Neural cell (in vitro differentiated cells): ENCODE results near the gene BRMS1. TPM values are rescaled to one million over a fixed set of nuclear protein-coding genes. Genes with fewer than 3 reads are reported as not detected.

Source experiments
- H2AFZ ChIP-seq: fragments of 200-600, 300-800 bp; sonication (generic), shearing (Covaris generic); 2 replicates; pipeline ENCODE4 v1.6.0; 2014; ENCODE audit warnings: low read depth, mild to moderate bottlenecking, antibody characterized with exemption, low read length, moderate library complexity
- H3F3A ChIP-seq: fragments of 200-600 bp; shearing (Covaris generic); 2 replicates; pipeline ENCODE4 v1.6.1; 2016; ENCODE audit warnings: mild to moderate bottlenecking, moderate library complexity, mixed read lengths, antibody characterized with exemption, low read length; ENCODE audit not compliant: insufficient read depth, poor library complexity, severe bottlenecking
- H3K27ac ChIP-seq: fragments of 200-600, 300-800 bp; sonication (generic), shearing (Covaris generic); 2 replicates; pipeline ENCODE4 v1.5.1; 2014; ENCODE audit warnings: mild to moderate bottlenecking, low read length, moderate library complexity
- H3K27me3 ChIP-seq: fragments of 300-800, 200-600 bp; sonication (generic), shearing (Covaris generic); 2 replicates; pipeline ENCODE4 v1.6.0; 2014; ENCODE audit warnings: mild to moderate bottlenecking, low read depth, low read length, moderate library complexity; ENCODE audit not compliant: insufficient read depth
- H3K36me3 ChIP-seq: fragments of 300-800, 200-600 bp; sonication (generic), shearing (Covaris generic); 2 replicates; pipeline ENCODE4 v1.5.1; 2014; ENCODE audit warnings: mild to moderate bottlenecking, antibody characterized with exemption, low read length, moderate library complexity; ENCODE audit not compliant: insufficient read depth
- H3K4me2 ChIP-seq: fragments of 300-800, 200-600 bp; sonication (generic), shearing (Covaris generic); 2 replicates; pipeline ENCODE4 v1.6.0; 2014; ENCODE audit warnings: mild to moderate bottlenecking, low read length
- H3K4me3 ChIP-seq: fragments of 300-800, 200-600 bp; sonication (generic), shearing (Covaris generic); 2 replicates; pipeline ENCODE4 v1.5.1; 2014; ENCODE audit warnings: mild to moderate bottlenecking, low read length, moderate library complexity
- H3K79me2 ChIP-seq: fragments of 200-600 bp; shearing (Covaris generic); replicated peaks from 2 replicates; pipeline ENCODE4 v1.6.0; 2014; ENCODE audit warnings: mild to moderate bottlenecking, low read length, moderate library complexity; ENCODE audit not compliant: insufficient read depth
- H3K9ac ChIP-seq: fragments of 300-800, 200-600 bp; sonication (generic), shearing (Covaris generic); 2 replicates; pipeline ENCODE4 v1.6.1; 2016; ENCODE audit warnings: mild to moderate bottlenecking, low read length, mixed read lengths
- H3K9me2 ChIP-seq: fragments of 200-600 bp; shearing (Covaris generic); 2 replicates; pipeline ENCODE4 v1.6.1; 2016; ENCODE audit warnings: mild to moderate bottlenecking, low read length, mixed read lengths; ENCODE audit not compliant: insufficient read depth
- H3K9me3 ChIP-seq: fragments of 200-600, 300-800 bp; sonication (generic), shearing (Covaris generic); 2 replicates; pipeline ENCODE4 v1.6.1; 2016; ENCODE audit warnings: mild to moderate bottlenecking, mixed run types, low read length, moderate library complexity, mixed read lengths
- H4K20me1 ChIP-seq: fragments of 200-600 bp; shearing (Covaris generic); 2 replicates; pipeline ENCODE4 v1.6.1; 2016; ENCODE audit warnings: mild to moderate bottlenecking, mixed run types; ENCODE audit not compliant: insufficient read depth
- CTCF ChIP-seq: fragments of 450-650 bp; IDR thresholded peaks from 2 replicates; pipeline ENCODE4 v1.5.1; 2014; ENCODE audit warnings: antibody characterized with exemption, mild to moderate bottlenecking, moderate library complexity; ENCODE audit not compliant: poor library complexity, severe bottlenecking
- EP300 ChIP-seq: fragments of 450-650 bp; conservative IDR thresholded peaks from 2 replicates; pipeline ENCODE4 v1.6.1; 2014; ENCODE audit warnings: antibody characterized with exemption, mild to moderate bottlenecking, moderate library complexity; ENCODE audit not compliant: poor library complexity, severe bottlenecking
- EZH2 ChIP-seq: fragments of 200-600, 300-800 bp; shearing (Covaris generic), sonication (generic); IDR thresholded peaks from 2 replicates; pipeline ENCODE4 v1.6.1; 2014; ENCODE audit warnings: antibody characterized with exemption, low read length, borderline replicate concordance, mild to moderate bottlenecking; ENCODE audit not compliant: insufficient read depth, poor library complexity, severe bottlenecking
- MXI1 ChIP-seq: fragments of 450-650 bp; conservative IDR thresholded peaks from 2 replicates; pipeline ENCODE4 v1.6.1; 2014; ENCODE audit warnings: antibody characterized with exemption, mild to moderate bottlenecking; ENCODE audit not compliant: poor library complexity, severe bottlenecking
- POLR2AphosphoS5 ChIP-seq: IDR thresholded peaks from 2 replicates; pipeline ENCODE4 v1.6.1; 2012
- RAD21 ChIP-seq: fragments of 450-650 bp; conservative IDR thresholded peaks from 2 replicates; pipeline ENCODE4 v1.6.1; 2014; ENCODE audit warnings: antibody characterized with exemption, mild to moderate bottlenecking, moderate library complexity
- REST ChIP-seq: IDR thresholded peaks from 2 replicates; pipeline ENCODE4 v1.6.1; 2012; ENCODE audit warnings: borderline replicate concordance
- SMC3 ChIP-seq: fragments of 450-650 bp; conservative IDR thresholded peaks from 2 replicates; pipeline ENCODE4 v1.6.1; 2014; ENCODE audit warnings: antibody characterized with exemption, mild to moderate bottlenecking, moderate library complexity; ENCODE audit not compliant: poor library complexity
- TAF1 ChIP-seq: IDR thresholded peaks from 2 replicates; pipeline ENCODE4 v1.6.1; 2012; ENCODE audit warnings: low read depth
- polyA plus RNA-seq: library from polyadenylated mRNA; depleted of rRNA; stranded (reverse); fragments of >200 nt; gene quantifications from 2 replicates; pipeline ENCODE4 v1.2.3, GENCODE V29; 2014

The BRMS1 gene
- polyA plus RNA-seq, 1 donor from 2014 or later = 78.3 TPM

- no peaks in the 10 kb centered on the region for H3F3A ChIP-seq
- peaks cover 5% of the 10 kb centered on the region for H3K79me2 ChIP-seq
- no peaks in the 10 kb centered on the region for H3K9me3 ChIP-seq
- no peaks in the 10 kb centered on the region for H3K27me3 ChIP-seq
- no peak overlapping the region for H2AFZ ChIP-seq
- H3K4me2 ChIP-seq = no peak overlapping the region
- no peak for TF ChIP-seq EZH2
- TF ChIP-seq RAD21 = no peak
- no peak for TF ChIP-seq SMC3
- no peak for TF ChIP-seq TAF1
- TF ChIP-seq REST = no peak
- H4K20me1 ChIP-seq = no peaks in the 10 kb centered on the region
- no peaks in the 10 kb centered on the region for H3K36me3 ChIP-seq
- H3K9ac ChIP-seq = no peak overlapping the region
- H3K4me3 ChIP-seq = no peak overlapping the region
- H3K27ac ChIP-seq = no peak overlapping the region
- H3K9me2 ChIP-seq = no peaks in the 10 kb centered on the region
Observed at GRCh38 chr11:66338276-66339161, 6.4 kb downstream of the BRMS1 start.

GRCh38 chr11:66337103-66337899, 7.6 kb downstream of the BRMS1 start:
- TF ChIP-seq EP300 (no peak), EZH2 (no peak), CTCF (no peak), RAD21 (no peak), REST (no peak), POLR2AphosphoS5 (no peak), MXI1 (no peak), TAF1 (no peak)

More at GRCh38 chr11:66337103-66337899, 7.6 kb downstream of the BRMS1 start:
- no peaks in the 10 kb centered on the region for H3K79me2 ChIP-seq
- no peaks in the 10 kb centered on the region for H3K9me3 ChIP-seq
- no peaks in the 10 kb centered on the region for H3K9me2 ChIP-seq
- no peaks in the 10 kb centered on the region for H3F3A ChIP-seq
- H3K27me3 ChIP-seq = no peaks in the 10 kb centered on the region
- H3K9ac ChIP-seq = peak overlapping the region; percentile 12
- H3K27ac ChIP-seq = no peak overlapping the region
- no peak overlapping the region for H2AFZ ChIP-seq
- no peaks in the 10 kb centered on the region for H4K20me1 ChIP-seq
- H3K4me2 ChIP-seq = no peak overlapping the region
- peak overlapping the region; percentile 28 for H3K4me3 ChIP-seq
- no peaks in the 10 kb centered on the region for H3K36me3 ChIP-seq
